GM12878 (cell line): ENCODE results near the gene LEFTY1. TPM values are rescaled to one million over a fixed set of nuclear protein-coding genes. Genes with fewer than 3 reads are reported as not detected.

ENCODE experiments used
- ATAC-seq: fragments of 200-7000 bp; cut with Tn5 transposase; 3 replicates; pipeline ENCODE4 v1.9.1; 2020; ENCODE audit warnings: mild to moderate bottlenecking, moderate library complexity
- BruUV-seq: library from RNA; stranded (reverse); fragments of 400-500 nt; replicated peaks from 2 replicates; lab custom pipeline; 2021; lab: Mats Ljungman, UMichigan
- CTCF ChIA-PET: fragments of 300-600 bp; sonication (Branson Sonifier 250); formaldehyde crosslinking; extraction: SDS; loops from one replicate; lab custom pipeline; 2021; ENCODE audit warnings: inconsistent platforms; lab: Yijun Ruan, JAX
- POLR2A ChIA-PET: fragments of 350-600 bp; formaldehyde crosslinking; extraction: SDS; loops from one replicate; lab custom pipeline; 2021; ENCODE audit warnings: inconsistent platforms; lab: Charles Lee
- RAD21 ChIA-PET: fragments of 300-600 bp; sonication (Branson Sonifier 250); formaldehyde crosslinking; loops from one replicate; lab custom pipeline; 2023; ENCODE audit warnings: antibody characterized with exemption; ENCODE audit not compliant: unreplicated experiment; lab: Charles Lee
- SMC1A ChIA-PET: fragments of 300-600 bp; sonication (Branson Sonifier 250); formaldehyde crosslinking; loops from one replicate; lab custom pipeline; 2023; ENCODE audit not compliant: unreplicated experiment, uncharacterized antibody; lab: Charles Lee
- DNase-seq: peaks from one replicate; pipeline ENCODE4 v3.0.0-alpha.2; 2011; ENCODE audit warnings: low read depth, low spot score
- FAIRE-seq: peaks from 3 replicates; lab custom pipeline; 2011; peaks lifted over from hg19 to GRCh38; lab: Jason Lieb, UNC
- H2AFZ ChIP-seq: 2 replicates; pipeline ENCODE4 v1.6.0; 2011; ENCODE audit warnings: low read depth, low read length, control low read depth; ENCODE audit not compliant: control insufficient read depth
- H3K27ac ChIP-seq: 2 replicates; pipeline ENCODE4 v1.5.1; 2011; ENCODE audit warnings: control low read depth; ENCODE audit not compliant: control insufficient read depth, insufficient read depth
- H3K27me3 ChIP-seq, 2 experiments: replicated peaks in 1 of 2; 2 replicates each; pipeline versions ENCODE4 v1.6.0 to v1.6.1; 2011; ENCODE audit warnings: low read length in 1 of 2; ENCODE audit not compliant: control insufficient read depth in 2 of 2, insufficient read depth in 2 of 2
- H3K36me3 ChIP-seq, 2 experiments: 2 replicates each; pipeline ENCODE4 v1.5.1; 2011; ENCODE audit warnings: low read length in 1 of 2; ENCODE audit not compliant: control insufficient read depth in 2 of 2, insufficient read depth in 2 of 2
- H3K4me1 ChIP-seq: 2 replicates; pipeline ENCODE4 v1.6.1; 2011; ENCODE audit warnings: mild to moderate bottlenecking, low read length, moderate library complexity, mixed read lengths; ENCODE audit not compliant: control insufficient read depth, insufficient read depth
- H3K4me2 ChIP-seq: 2 replicates; pipeline ENCODE4 v1.6.0; 2011; ENCODE audit warnings: control low read depth; ENCODE audit not compliant: control insufficient read depth, insufficient read depth
- H3K4me3 ChIP-seq: fragments of 200-600 bp; sonication (generic); 2 replicates; pipeline ENCODE4 v1.5.1; 2016
- H3K79me2 ChIP-seq: 2 replicates; pipeline ENCODE4 v1.6.0; 2011; ENCODE audit warnings: low read length; ENCODE audit not compliant: control insufficient read depth, insufficient read depth
- H3K9ac ChIP-seq: 2 replicates; pipeline ENCODE4 v1.8.0; 2011; ENCODE audit warnings: low read length, control low read depth, mixed read lengths; ENCODE audit not compliant: control insufficient read depth, insufficient read depth
- H3K9me3 ChIP-seq: replicated peaks from 3 replicates; pipeline ENCODE4 v1.5.1; 2011; ENCODE audit warnings: mild to moderate bottlenecking, low read length; ENCODE audit not compliant: control insufficient read depth, insufficient read depth
- H4K20me1 ChIP-seq: 2 replicates; pipeline ENCODE4 v1.6.0; 2011; ENCODE audit not compliant: control insufficient read depth, insufficient read depth
- CEBPZ ChIP-seq: fragments of 150-350 bp; IDR thresholded peaks from 2 replicates; pipeline ENCODE4 v1.6.1; 2016; ENCODE audit warnings: low read depth, low read length
- JUND ChIP-seq: IDR thresholded peaks from 2 replicates; pipeline ENCODE4 v1.6.1; 2012; ENCODE audit warnings: low read depth, mild to moderate bottlenecking, low read length, improper control_type of control experiment, moderate library complexity
- WGBS: methylation state at CpG from one replicate; pipeline ENCODE4 v1.1.6; 2016; ENCODE audit warnings: low lambda C conversion rate; ENCODE audit not compliant: insufficient replicate concordance, insufficient coverage; ENCODE audit errors: missing lambda C conversion rate; 5-methylcytosine and 5-hydroxymethylcytosine counted together
- in situ Hi-C: fragments of 300-500 bp; cut with MboI; formaldehyde crosslinking; loops from 9 replicates; pipeline ENCODE4 v1.14.3; 2018; ENCODE audit warnings: mixed read lengths
- intact Hi-C: fragments of 100-400 bp; cut with micrococcal nuclease; formaldehyde crosslinking; loops from one replicate; pipeline ENCODE4 v1.14.2; 2022; ENCODE audit not compliant: unreplicated experiment
- polyA plus RNA-seq, 11 experiments: library from polyadenylated mRNA; depleted of rRNA in 4 of 11; unstranded in 6 of 11; stranded (reverse) in 5 of 11; fragments of >200 nt; fragmentation: Nextera tagmentation in 4 of 11; fragmentation: Illumina TruSeq in 1 of 11; extraction: Ambion mirVana in 4 of 11; extraction: Trizol in 1 of 11; gene quantifications; 1 replicate in 1 of 11; 2 replicates in 10 of 11; pipeline versions ENCODE4 v1.2.1 to v1.2.3, GENCODE V29; 2011 to 2016; ENCODE audit warnings: inconsistent platforms in 2 of 11, missing spikeins in 2 of 11, low read depth in 1 of 11
- total RNA-seq, 4 experiments: library from RNA; depleted of rRNA in 3 of 4; stranded (reverse); fragments of >200 nt in 3 of 4; fragmentation: Illumina TruSeq in 1 of 4; extraction: Trizol in 1 of 4; gene quantifications; 2 replicates each; pipeline versions ENCODE4 v1.2.1 to v1.2.3, GENCODE V29; 2013 to 2021
- TF ChIP-seq, protein P1 (sequence below): IDR thresholded peaks from 2 replicates; pipeline ENCODE4 v1.6.1; 2012; ENCODE audit warnings: low read length, inconsistent platforms

LEFTY1 gene
- total and polyA plus RNA-seq, 10 of the 15 experiments (the other 5 are each of a cell fraction or from before 2014, with no cell fraction given), result 0.06 TPM; not detected in 8

DNA sequence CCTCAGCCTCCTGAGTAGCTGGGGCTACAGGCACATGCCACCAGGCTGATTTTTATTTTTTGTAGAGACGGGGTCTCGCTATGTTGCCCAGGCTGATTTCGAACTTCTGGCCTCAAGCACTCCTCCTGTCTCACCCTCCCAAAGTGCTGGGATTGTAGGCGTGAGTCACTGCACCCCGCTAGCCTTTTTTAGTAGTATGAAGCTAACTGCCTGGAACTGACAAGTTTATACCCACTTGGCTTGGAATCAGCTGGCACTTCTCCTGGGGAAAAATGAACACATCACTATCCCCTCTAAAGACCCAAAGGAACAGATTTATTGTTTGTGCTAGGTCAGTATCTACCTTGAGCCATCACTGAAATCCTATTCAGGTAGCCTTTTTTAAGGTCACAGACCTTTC is 25.8 kb downstream of the LEFTY1 start:
- intact Hi-C loops, result no loop called here
- peaks cover 18 to 20% of the 10 kb centered on the region in 2 experiments for H3K36me3 ChIP-seq
- peaks cover 6% of the 10 kb centered on the region for H3K4me1 ChIP-seq
- SMC1A ChIA-PET, result interaction anchor here (0.9 kb wide), 1 partner anchor 19 kb away, joined by 3 read pairs; the partner anchor contains the start of gene TMEM63A
- H3K4me2 ChIP-seq, result no peak overlapping the region
- no peaks in the 10 kb centered on the region for H3K27me3 ChIP-seq
- DNase-seq (no peak), FAIRE-seq (no peak), ATAC-seq (no peak)
- H3K9me3 ChIP-seq, result no peaks in the 10 kb centered on the region
- no peak overlapping the region for H2AFZ ChIP-seq
- BruUV-seq, result no TSS peak
- H3K27ac ChIP-seq, result no peak overlapping the region
- CTCF ChIA-PET, result no interaction called here
- WGBS, result 98% methylated on average over 5 of the region's 5 CpGs
- in situ Hi-C loops, result no loop called here
- no peaks in the 10 kb centered on the region for H3K79me2 ChIP-seq
- H3K9ac ChIP-seq, result no peak overlapping the region
- RAD21 ChIA-PET, result no interaction called here
- no peak for TF ChIP-seq CEBPZ
- no peak for TF ChIP-seq JUND
- TF ChIP-seq, protein P1, sequence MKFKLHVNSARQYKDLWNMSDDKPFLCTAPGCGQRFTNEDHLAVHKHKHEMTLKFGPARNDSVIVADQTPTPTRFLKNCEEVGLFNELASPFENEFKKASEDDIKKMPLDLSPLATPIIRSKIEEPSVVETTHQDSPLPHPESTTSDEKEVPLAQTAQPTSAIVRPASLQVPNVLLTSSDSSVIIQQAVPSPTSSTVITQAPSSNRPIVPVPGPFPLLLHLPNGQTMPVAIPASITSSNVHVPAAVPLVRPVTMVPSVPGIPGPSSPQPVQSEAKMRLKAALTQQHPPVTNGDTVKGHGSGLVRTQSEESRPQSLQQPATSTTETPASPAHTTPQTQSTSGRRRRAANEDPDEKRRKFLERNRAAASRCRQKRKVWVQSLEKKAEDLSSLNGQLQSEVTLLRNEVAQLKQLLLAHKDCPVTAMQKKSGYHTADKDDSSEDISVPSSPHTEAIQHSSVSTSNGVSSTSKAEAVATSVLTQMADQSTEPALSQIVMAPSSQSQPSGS, result no peak
- POLR2A ChIA-PET, result no interaction called here
- no peaks in the 10 kb centered on the region for H4K20me1 ChIP-seq
- H3K4me3 ChIP-seq, result no peak overlapping the region
